B cell (primary cell): ENCODE measurements around the gene GPC2. TPM values are rescaled to one million over a fixed set of nuclear protein-coding genes. Genes with fewer than 3 reads are reported as not detected.

Experiments used
- ATAC-seq: fragments of 200-7000 bp; cut with Tn5 transposase; one replicate; pipeline ENCODE4 v1.10.0; 2021; ENCODE audit warnings: low read depth, mild to moderate bottlenecking, moderate number of reproducible peaks, moderate library complexity
- CTCF ChIA-PET: fragments of 350-600 bp; sonication (Branson Sonifier 250); formaldehyde crosslinking; loops from one replicate; lab custom pipeline; 2021; ENCODE audit warnings: antibody characterized with exemption, inconsistent platforms; lab: Charles Lee
- POLR2A ChIA-PET: fragments of 350-600 bp; sonication (Branson Sonifier 250); formaldehyde crosslinking; loops from one replicate; lab custom pipeline; 2021; ENCODE audit warnings: antibody characterized with exemption; lab: Charles Lee
- DNase-seq: peaks from one replicate; pipeline ENCODE4 v3.0.0; 2013
- H2AFZ ChIP-seq: 2 replicates; pipeline ENCODE4 v1.6.1; 2012; ENCODE audit warnings: mild to moderate bottlenecking, low read depth, low read length; ENCODE audit not compliant: insufficient read depth, poor library complexity, severe bottlenecking
- H3K27ac ChIP-seq, 2 donors: 1 replicate in 1 of 2; 2 replicates in 1 of 2; pipeline ENCODE4 v1.5.1; 2012 to 2013; ENCODE audit warnings: low read length in 2 of 2, mild to moderate bottlenecking in 2 of 2, moderate library complexity in 1 of 2
- H3K27me3 ChIP-seq, 4 experiments: fragments of 200-600 bp in 1 of 4; sonication (generic) in 1 of 4; replicated peaks in 1 of 4; 1 replicate in 2 of 4; 2 replicates in 2 of 4; pipeline versions ENCODE4 v1.6.1 to v1.7.0; 2013 to 2016; ENCODE audit warnings: low read length in 3 of 4, mild to moderate bottlenecking in 2 of 4, mixed read lengths in 1 of 4, moderate library complexity in 1 of 4; ENCODE audit not compliant: insufficient read depth in 4 of 4, control insufficient read depth in 3 of 4; ENCODE audit errors: control extremely low read depth in 1 of 4
- H3K36me3 ChIP-seq, 2 experiments: replicated peaks in 1 of 2; 1 replicate in 1 of 2; 2 replicates in 1 of 2; pipeline versions ENCODE4 v1.6.1 to v1.7.1; 2013; ENCODE audit warnings: low read length in 1 of 2; ENCODE audit not compliant: insufficient read depth in 2 of 2, control insufficient read depth in 1 of 2; ENCODE audit errors: control extremely low read depth in 1 of 2, extremely low read depth in 1 of 2
- H3K4me1 ChIP-seq, 2 donors: fragments of 200-600 bp in 1 of 2; sonication (generic) in 1 of 2; 1 replicate in 1 of 2; 2 replicates in 1 of 2; pipeline versions ENCODE4 v1.5.1 to v1.6.1; 2013 to 2017; ENCODE audit warnings: low read length in 2 of 2; ENCODE audit not compliant: control insufficient read depth in 2 of 2, insufficient read depth in 2 of 2
- H3K4me2 ChIP-seq: replicated peaks from 2 replicates; pipeline ENCODE3; 2012; ENCODE audit warnings: mild to moderate bottlenecking, low read depth, low read length; ENCODE audit not compliant: poor library complexity, severe bottlenecking
- H3K4me3 ChIP-seq, 5 experiments: fragments of 200-600 bp in 1 of 5; sonication (generic) in 1 of 5; 1 replicate in 3 of 5; 2 replicates in 2 of 5; pipeline versions ENCODE4 v1.5.1 to v1.7.0; 2011 to 2016; ENCODE audit warnings: low read length in 4 of 5, mild to moderate bottlenecking in 4 of 5, low read depth in 2 of 5, control low read depth in 1 of 5, moderate library complexity in 1 of 5; ENCODE audit not compliant: insufficient read depth in 1 of 5; ENCODE audit errors: control extremely low read depth in 1 of 5, extremely low read depth in 1 of 5
- H3K79me2 ChIP-seq: fragments of 200-600 bp; sonication (generic); one replicate; pipeline ENCODE4 v1.6.0; 2016; ENCODE audit warnings: low read length; ENCODE audit not compliant: control insufficient read depth, insufficient read depth
- H3K9ac ChIP-seq: fragments of 200-600 bp; sonication (generic); 2 replicates; pipeline ENCODE4 v1.6.1; 2017; ENCODE audit warnings: mild to moderate bottlenecking, low read length, moderate library complexity
- H3K9me3 ChIP-seq, 3 donors: one replicate each; pipeline versions ENCODE4 v1.6.1 to v1.7.1; 2013; ENCODE audit warnings: low read length in 2 of 3; ENCODE audit not compliant: control insufficient read depth in 2 of 3, insufficient read depth in 1 of 3; ENCODE audit errors: control extremely low read depth in 1 of 3
- H4K20me1 ChIP-seq: 2 replicates; pipeline ENCODE4 v1.6.0; 2012; ENCODE audit warnings: mild to moderate bottlenecking, low read length; ENCODE audit not compliant: insufficient read depth, control insufficient read depth, poor library complexity, severe bottlenecking
- H3K27ac Mint-ChIP-seq: one replicate; pipeline ENCODE4 v1.8.0; 2021; ENCODE audit warnings: mixed read lengths
- H3K27me3 Mint-ChIP-seq: one replicate; pipeline ENCODE4 v1.8.0; 2021; ENCODE audit warnings: mixed read lengths
- H3K4me1 Mint-ChIP-seq: one replicate; pipeline ENCODE4 v1.8.0; 2021; ENCODE audit warnings: mixed read lengths
- H3K4me3 Mint-ChIP-seq: one replicate; pipeline ENCODE4 v1.8.0; 2021; ENCODE audit warnings: mixed read lengths
- H3K9me3 Mint-ChIP-seq: one replicate; pipeline ENCODE4 v1.8.0; 2022; ENCODE audit warnings: mixed read lengths; ENCODE audit not compliant: insufficient read depth
- EZH2 ChIP-seq: IDR thresholded peaks from 2 replicates; pipeline ENCODE4 v1.6.1; 2012; ENCODE audit warnings: borderline replicate concordance, low read depth, mild to moderate bottlenecking, moderate library complexity, low read length; ENCODE audit not compliant: insufficient read depth, poor library complexity, severe bottlenecking
- WGBS: methylation state at CpG from one replicate; pipeline ENCODE4 v1.1.5; 2013; ENCODE audit warnings: missing lambda C conversion rate; ENCODE audit not compliant: insufficient coverage; 5-methylcytosine and 5-hydroxymethylcytosine counted together
- intact Hi-C: fragments of 100-400 bp; cut with micrococcal nuclease; formaldehyde crosslinking; loops from one replicate; pipeline ENCODE4 v1.10.0; 2022
- polyA plus RNA-seq: library from polyadenylated mRNA; depleted of rRNA; stranded (reverse); fragments of >200 nt; gene quantifications from 2 replicates; pipeline ENCODE4 v1.2.3, GENCODE V29; 2012
- total RNA-seq, 2 donors: library from RNA; stranded (reverse); fragments of 120-200 nt in 1 of 2; gene quantifications; 1 replicate in 1 of 2; 2 replicates in 1 of 2; pipeline versions ENCODE4 v1.2.3 to v1.2.4, GENCODE V29; 2013 to 2022
- TF ChIP-seq, protein P1 (sequence below): fragments of 200-600 bp; IDR thresholded peaks from one replicate; pipeline ENCODE4 v1.8.0; 2022; ENCODE audit warnings: antibody characterized with exemption, mild to moderate bottlenecking

The GPC2 gene
- total and polyA plus RNA-seq, 2 donors (not counting 1 experiment from before 2014, with no cell fraction given): 3.9 to 4.1 TPM

DNA sequence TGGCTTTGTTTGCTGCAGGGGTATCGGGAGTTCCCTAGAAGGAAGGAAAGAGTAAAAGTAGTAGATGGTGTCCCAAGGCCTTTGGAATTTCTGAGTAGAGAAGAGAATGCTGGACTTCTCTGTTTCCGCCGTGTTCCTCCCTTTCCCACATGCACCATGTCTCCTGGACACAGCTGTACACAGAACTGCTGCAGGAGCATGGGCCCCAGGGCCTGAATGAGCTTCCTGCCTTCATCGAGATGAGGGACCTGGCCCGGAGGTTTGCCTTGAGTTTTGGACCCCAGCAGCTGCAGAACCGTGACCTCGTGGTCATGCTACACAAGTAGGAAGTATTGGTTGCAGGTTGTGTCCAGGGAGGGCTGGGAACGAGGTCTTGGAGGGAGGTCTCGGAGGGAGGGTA lies 27.3 kb upstream of the GPC2 start:
- 82% methylated on average over 8 of the region's 9 CpGs for WGBS
- ChIA-PET CTCF (interaction anchor here (0.9 to 1.5 kb wide), 3 partner anchors 10 to 14 kb away, joined by 3 to 4 read pairs (median 3); no protein-coding TSS in a partner anchor), POLR2A (interaction anchor here (1.3 kb wide), 1 partner anchor 27 kb away, joined by 7 read pairs; the partner anchor contains the start of genes GPC2 and STAG3)
- no peaks in the 10 kb centered on the region for H3K9me3 Mint-ChIP-seq
- TF ChIP-seq, protein P1, sequence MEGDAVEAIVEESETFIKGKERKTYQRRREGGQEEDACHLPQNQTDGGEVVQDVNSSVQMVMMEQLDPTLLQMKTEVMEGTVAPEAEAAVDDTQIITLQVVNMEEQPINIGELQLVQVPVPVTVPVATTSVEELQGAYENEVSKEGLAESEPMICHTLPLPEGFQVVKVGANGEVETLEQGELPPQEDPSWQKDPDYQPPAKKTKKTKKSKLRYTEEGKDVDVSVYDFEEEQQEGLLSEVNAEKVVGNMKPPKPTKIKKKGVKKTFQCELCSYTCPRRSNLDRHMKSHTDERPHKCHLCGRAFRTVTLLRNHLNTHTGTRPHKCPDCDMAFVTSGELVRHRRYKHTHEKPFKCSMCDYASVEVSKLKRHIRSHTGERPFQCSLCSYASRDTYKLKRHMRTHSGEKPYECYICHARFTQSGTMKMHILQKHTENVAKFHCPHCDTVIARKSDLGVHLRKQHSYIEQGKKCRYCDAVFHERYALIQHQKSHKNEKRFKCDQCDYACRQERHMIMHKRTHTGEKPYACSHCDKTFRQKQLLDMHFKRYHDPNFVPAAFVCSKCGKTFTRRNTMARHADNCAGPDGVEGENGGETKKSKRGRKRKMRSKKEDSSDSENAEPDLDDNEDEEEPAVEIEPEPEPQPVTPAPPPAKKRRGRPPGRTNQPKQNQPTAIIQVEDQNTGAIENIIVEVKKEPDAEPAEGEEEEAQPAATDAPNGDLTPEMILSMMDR: no peak
- TF ChIP-seq EZH2: no peak
- Histone ChIP-seq H2AFZ (no peak overlapping the region), H3K9ac (no peak overlapping the region), H4K20me1 (no peaks in the 10 kb centered on the region), H3K4me1 (peaks cover 20 to 26% of the 10 kb centered on the region in 2 donors), H3K4me3 (no peak overlapping the region), H3K4me2 (no peak overlapping the region), H3K9me3 (no peaks in the 10 kb centered on the region), H3K79me2 (no peaks in the 10 kb centered on the region), H3K27me3 (no peaks in the 10 kb centered on the region), H3K36me3 (no peaks in the 10 kb centered on the region), H3K27ac (no peak overlapping the region)
- H3K27me3 Mint-ChIP-seq: no peaks in the 10 kb centered on the region
- no peak overlapping the region for H3K27ac Mint-ChIP-seq
- no peak for DNase-seq
- ATAC-seq: no peak
- peaks cover 52% of the 10 kb centered on the region for H3K4me1 Mint-ChIP-seq
- no peak overlapping the region for H3K4me3 Mint-ChIP-seq
- intact Hi-C loops: no loop called here

DNA sequence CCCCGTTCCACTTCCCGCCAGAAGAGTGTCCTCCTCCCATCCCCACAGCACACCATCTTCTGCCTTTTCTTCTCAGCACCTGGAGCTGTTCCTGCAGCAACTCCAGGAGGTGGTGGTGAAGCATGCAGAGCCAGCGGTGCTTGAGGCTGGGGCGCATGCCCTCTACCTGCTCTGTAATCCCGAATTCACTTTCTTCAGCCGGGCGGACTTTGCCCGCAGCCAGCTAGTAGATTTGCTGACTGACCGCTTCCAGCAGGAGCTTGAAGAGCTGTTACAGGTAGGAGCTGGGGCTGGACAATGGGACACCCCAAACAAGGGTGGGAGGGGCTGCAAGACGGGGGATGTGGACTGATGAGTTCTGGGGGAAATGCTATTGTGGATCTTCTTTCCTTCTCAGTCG lies 23.5 kb upstream of the GPC2 start:
- POLR2A ChIA-PET: interaction anchor here (1.0 to 1.2 kb wide), 3 partner anchors 10 to 207 kb away, joined by 3 to 5 read pairs (median 4); no protein-coding TSS in a partner anchor

More for the DNA sequence above, 23.5 kb upstream of the GPC2 start:
- no peak overlapping the region for H3K9ac ChIP-seq
- peak overlapping the region; percentile 55 for H3K4me2 ChIP-seq
- CTCF ChIA-PET: interaction anchor here (0.6 to 4.2 kb wide), 8 partner anchors 10 to 188 kb away, joined by 3 to 28 read pairs (median 6); partner anchors contain the start of gene PVRIG
- Mint-ChIP-seq H3K9me3 (no peaks in the 10 kb centered on the region), H3K4me3 (peak overlapping the region; percentile 83), H3K27ac (peak overlapping the region; percentile 89), H3K4me1 (peaks cover 60% of the 10 kb centered on the region), H3K27me3 (no peaks in the 10 kb centered on the region)
- H3K4me3 ChIP-seq: no peak overlapping the region
- no peak overlapping the region for H2AFZ ChIP-seq
- DNase-seq (no peak), ATAC-seq (no peak)
- peaks cover 0 to 5% (median 0%) of the 10 kb centered on the region in 3 donors for H3K9me3 ChIP-seq
- H3K4me1 ChIP-seq: peaks cover 23 to 35% of the 10 kb centered on the region in 2 donors
- no peaks in the 10 kb centered on the region for H4K20me1 ChIP-seq
- no peaks in the 10 kb centered on the region for H3K36me3 ChIP-seq
- 89% methylated on average over 9 of the region's 11 CpGs for WGBS
- TF ChIP-seq EZH2: no peak
- TF ChIP-seq, protein P1: no peak
- H3K27ac ChIP-seq: peak overlapping the region in 1 of 2 donors; percentile 56
- intact Hi-C loops: no loop called here
- H3K27me3 ChIP-seq: no peaks in the 10 kb centered on the region
- no peaks in the 10 kb centered on the region for H3K79me2 ChIP-seq
